GM18870 (cell line): ENCODE results near the gene C4B.
"Not testable (repeated sequence)": the region's sequence is repeated elsewhere in the genome, so short reads cannot be mapped to it uniquely, and the experiment has no call there.

Source experiments
- ATAC-seq: cut with Tn5 transposase; IDR thresholded peaks from one replicate; pipeline ENCODE4 v1.9.1; 2021; ENCODE audit warnings: moderate library complexity; ENCODE audit not compliant: unreplicated experiment

The C4B gene

DNA sequence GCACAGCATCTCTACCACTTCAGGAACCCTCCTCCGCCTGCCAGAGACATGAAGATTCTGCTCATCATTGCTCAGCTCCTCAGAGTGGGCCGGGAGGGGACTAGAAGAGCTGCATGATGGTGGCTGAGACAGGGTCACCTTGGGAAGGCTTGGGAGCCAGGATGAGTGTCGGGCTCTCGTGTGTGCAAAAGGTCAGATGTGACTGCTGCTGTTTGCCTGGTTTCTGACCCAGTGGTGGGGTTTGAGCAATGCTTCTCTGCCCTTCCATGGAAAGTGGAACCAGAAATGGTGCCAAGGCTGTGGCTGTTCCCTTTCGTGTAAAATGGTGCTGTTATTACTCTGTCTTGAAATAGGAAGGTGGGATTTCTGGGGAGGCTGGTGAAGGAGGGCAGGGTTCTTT, 33.6 kb upstream of the C4B start:
- ATAC-seq, result not testable (repeated sequence)

DNA sequence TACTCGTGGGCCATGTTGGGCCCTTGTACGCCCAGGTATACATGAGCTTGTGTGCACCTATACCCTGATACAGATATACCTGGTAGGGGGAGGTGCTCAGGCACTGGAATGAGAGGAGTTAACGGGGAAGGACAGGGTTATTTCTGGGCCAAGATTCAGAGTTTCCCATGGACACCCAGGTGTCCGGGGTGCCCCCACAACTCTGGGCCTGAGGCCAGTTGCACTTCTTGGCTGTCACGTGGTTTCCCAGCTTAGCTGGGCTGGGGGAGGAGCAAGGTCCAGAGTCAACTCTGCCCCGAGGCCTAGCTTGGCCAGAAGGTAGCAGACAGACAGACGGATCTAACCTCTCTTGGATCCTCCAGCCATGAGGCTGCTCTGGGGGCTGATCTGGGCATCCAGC, 32.9 kb upstream of the C4B start, which contains the start of gene C4A:
Gene C4A (plus strand): TSS at position 314 of the 400 bp plus-strand sequence. CDS start 51 bp downstream, at position 365.
- ATAC-seq, result not testable (repeated sequence)

DNA sequence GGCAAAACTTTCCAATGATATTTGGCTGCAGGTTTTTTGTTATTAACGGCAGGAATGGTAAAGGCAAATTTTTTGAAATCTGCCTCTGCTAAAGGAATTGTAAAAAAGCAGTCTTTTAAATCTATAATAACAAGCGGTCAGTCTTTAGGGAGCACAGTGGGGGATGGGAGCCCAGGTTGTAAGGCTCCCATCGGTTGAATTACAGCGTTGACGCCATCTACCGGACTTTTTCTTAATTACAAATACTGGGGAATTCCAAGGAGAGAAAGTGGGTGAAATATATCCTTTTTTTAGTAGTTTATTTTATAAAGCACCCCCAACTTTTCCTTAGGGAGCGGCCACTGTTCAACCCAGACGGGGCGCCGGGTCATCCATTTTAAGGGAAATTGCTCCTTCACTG, 25.2 kb upstream of the C4B start:
- not testable (repeated sequence) for ATAC-seq

DNA sequence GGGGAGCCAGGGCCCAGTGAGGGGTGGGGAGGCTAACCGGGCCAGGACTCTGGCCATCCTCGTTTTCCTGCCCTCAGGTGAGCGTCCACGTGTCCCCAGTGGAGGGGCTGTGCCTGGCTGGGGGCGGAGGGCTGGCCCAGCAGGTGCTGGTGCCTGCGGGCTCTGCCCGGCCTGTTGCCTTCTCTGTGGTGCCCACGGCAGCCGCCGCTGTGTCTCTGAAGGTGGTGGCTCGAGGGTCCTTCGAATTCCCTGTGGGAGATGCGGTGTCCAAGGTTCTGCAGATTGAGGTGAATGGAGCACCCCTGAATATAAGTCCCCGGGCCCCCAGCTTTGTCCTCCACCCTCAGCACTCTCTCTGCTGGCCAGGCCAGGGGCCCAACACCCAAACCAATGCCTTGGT, 20.2 kb upstream of the C4B start:
- ATAC-seq, result not testable (repeated sequence)

DNA sequence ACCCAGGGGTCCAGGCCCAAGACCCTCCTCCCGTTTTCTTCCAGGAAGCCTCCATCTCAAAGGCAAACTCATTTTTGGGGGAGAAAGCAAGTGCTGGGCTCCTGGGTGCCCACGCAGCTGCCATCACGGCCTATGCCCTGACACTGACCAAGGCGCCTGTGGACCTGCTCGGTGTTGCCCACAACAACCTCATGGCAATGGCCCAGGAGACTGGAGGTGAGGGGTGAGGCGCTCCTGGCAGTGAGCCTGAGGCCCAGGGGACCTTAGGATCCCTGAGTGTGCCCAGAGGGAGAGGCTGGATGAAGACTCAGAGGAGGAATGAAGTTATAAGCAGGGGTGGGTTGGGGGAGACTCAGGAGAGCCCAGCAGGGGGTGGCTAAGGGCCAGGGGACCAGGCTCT, 18.2 kb upstream of the C4B start:
- not testable (repeated sequence) for ATAC-seq

DNA sequence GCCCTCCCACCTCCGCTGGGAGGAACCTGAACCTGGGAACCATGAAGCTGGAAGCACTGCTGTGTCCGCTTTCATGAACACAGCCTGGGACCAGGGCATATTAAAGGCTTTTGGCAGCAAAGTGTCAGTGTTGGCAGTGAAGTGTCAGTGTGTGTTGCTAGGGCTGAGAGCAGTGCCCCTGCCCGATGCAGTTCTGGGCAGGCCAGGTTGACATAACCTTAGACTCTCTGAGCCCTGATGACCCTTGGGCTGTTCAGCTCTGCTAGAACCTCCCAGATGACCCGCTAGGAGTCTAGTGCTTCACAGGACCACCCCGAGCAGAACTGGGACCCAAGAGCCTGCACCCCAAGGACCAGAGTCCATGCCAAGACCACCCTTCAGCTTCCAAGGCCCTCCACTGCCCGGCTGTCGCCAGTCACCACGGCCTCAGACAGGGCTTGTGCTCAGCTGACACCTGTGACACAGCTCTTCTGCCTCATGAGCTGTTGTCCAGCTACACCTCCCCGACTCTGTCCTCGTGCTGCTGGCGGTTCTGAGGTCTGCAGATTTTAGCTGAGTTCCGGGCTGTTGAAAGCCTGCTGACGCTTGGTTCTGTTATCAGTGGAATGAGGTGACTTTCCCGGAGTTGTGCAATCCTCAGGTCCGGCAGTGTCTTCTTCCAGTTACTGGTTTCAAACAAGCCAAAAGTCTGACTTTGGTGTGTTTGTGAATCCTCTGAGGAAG, 11.9 kb upstream of the C4B start:
- ATAC-seq, result not testable (repeated sequence)

DNA sequence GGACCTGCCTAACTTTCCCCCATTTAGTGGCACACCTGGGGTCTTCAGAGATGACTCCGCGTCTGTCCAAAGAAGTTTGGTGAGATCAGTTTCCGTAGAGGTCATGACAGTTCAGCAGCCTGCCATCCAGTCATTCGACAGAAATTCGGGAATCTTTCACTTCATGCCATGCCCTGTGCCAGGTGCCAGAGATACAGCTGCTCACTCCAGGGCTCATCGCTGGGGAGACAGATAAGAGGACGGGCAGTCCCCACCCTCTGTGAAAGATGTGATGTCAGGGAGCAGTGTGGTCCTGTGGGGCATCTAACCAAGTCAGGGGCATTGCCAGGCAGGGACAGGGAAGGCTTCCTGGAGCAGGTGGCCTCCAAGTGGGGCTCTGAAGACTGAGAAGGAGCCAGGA, 11.3 kb upstream of the C4B start:
- not testable (repeated sequence) for ATAC-seq

DNA sequence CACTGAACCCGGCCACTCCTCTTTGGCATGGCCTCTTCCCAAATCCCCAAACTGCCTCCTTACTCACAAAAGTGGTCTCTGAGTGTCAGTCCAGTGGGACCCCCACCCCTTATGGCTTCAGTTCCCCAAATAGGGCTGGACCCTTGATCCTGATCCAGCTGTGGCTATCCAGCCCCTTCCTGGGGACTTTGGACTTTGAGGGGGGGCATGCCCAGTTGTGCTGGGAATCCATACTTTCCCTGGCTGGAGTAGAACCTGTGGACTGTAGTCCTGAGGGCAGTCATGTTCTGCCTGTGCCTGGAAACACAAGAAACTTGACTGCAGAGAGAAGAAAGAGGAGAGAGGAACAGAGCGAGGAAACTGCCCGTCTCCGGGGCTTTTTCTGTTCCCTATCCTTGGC, 10.2 kb upstream of the C4B start:
- not testable (repeated sequence) for ATAC-seq

DNA sequence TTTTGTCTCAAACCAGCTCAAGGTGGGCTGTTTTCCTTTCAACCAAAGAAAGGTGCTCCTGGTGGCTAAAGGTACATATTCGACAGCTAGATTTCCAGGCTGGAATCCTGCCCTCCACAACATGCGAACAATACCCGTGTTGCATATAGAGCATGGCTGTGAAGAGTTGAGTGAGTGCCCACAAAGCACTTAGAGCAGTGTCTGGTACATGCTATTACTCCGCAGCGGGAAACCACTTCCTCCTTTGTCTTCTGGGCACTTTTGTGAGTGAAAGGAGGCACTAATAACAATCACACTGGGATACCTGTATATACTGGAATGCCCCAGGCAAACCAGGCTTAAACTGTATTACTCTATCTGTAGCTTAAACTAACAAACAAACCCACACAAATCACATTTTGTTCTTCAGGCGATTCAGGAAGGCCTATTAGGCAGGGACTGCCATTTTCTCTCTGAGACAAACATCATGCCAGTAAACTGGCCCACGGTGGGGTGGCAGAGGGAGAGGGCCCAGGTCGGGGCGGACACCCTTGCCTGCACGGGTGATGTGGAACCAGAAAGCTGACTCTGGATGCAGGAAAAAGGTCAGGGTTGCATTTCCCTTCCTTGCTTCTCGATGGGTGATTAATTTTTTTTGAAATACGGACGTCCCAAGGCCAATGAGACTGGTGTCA, 9.6 kb upstream of the C4B start:
- ATAC-seq, result not testable (repeated sequence)

DNA sequence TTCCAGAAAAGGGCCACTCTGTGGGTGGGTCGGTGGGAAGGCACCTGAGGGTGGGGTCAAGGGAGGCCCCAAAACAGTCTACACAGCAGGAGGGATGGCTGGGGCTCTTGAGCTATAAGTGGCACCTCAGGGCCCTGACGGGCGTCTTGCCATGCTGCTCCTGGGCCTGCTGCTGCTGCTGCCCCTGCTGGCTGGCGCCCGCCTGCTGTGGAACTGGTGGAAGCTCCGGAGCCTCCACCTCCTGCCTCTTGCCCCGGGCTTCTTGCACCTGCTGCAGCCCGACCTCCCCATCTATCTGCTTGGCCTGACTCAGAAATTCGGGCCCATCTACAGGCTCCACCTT, 9.1 kb upstream of the C4B start:
- ATAC-seq, result not testable (repeated sequence)

DNA sequence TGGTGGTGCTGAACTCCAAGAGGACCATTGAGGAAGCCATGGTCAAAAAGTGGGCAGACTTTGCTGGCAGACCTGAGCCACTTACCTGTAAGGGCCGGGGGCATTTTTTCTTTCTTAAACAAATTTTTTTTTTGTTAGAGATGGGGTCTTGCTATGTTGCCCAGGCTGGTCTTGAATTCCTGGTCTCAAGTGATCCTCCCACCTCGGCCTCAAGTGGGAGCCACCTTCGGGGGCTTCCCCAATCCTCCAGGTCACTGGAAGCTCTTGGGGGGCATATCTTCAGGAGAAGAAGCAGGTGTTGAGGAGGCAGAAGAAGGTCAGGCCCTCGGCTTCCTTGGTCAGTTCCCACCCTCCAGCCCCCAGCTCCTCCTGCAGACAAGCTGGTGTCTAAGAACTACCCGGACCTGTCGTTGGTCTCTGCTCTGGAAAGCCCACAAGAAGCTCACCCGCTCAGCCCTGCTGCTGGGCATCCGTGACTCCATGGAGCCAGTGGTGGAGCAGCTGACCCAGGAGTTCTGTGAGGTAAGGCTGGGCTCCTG, 8.5 kb upstream of the C4B start:
- not testable (repeated sequence) for ATAC-seq

DNA sequence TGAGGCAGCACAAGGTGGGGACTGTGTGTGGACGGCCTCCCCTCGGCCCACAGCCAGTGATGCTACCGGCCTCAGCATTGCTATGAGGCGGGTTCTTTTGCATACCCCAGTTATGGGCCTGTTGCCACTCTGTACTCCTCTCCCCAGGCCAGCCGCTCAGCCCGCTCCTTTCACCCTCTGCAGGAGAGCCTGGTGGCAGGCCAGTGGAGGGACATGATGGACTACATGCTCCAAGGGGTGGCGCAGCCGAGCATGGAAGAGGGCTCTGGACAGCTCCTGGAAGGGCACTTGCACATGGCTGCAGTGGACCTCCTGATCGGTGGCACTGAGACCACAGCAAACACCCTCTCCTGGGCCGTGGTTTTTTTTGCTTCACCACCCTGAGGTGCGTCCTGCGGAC, 7.5 kb upstream of the C4B start:
- ATAC-seq, result not testable (repeated sequence)

DNA sequence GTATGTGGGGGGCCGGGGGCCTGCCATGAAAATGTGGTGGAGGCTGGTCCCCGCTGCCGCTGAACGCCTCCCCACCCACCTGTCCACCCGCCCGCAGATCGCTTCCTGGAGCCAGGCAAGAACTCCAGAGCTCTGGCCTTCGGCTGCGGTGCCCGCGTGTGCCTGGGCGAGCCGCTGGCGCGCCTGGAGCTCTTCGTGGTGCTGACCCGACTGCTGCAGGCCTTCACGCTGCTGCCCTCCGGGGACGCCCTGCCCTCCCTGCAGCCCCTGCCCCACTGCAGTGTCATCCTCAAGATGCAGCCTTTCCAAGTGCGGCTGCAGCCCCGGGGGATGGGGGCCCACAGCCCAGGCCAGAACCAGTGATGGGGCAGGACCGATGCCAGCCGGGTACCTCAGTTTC, 6.6 kb upstream of the C4B start:
- ATAC-seq, result not testable (repeated sequence)

DNA sequence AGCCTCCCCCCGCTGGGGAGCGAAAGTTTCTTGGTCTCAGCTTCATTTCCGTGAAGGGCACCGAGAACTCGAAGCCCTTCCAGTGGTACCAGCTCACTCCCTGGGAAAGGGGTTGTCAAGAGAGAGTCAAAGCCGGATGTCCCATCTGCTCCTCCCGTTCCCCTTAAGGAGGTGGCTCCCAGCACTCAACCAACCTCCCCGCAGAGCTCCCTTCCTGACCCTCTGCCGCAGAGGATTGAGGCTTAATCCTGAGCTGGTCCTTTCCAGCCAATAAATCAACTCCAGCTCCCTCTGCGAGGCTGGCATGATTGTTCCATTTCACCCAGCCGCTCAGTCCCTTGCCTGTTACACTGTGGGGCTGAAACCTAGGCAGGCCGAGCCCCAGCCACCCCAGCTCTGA, 6.0 kb upstream of the C4B start:
- not testable (repeated sequence) for ATAC-seq

DNA sequence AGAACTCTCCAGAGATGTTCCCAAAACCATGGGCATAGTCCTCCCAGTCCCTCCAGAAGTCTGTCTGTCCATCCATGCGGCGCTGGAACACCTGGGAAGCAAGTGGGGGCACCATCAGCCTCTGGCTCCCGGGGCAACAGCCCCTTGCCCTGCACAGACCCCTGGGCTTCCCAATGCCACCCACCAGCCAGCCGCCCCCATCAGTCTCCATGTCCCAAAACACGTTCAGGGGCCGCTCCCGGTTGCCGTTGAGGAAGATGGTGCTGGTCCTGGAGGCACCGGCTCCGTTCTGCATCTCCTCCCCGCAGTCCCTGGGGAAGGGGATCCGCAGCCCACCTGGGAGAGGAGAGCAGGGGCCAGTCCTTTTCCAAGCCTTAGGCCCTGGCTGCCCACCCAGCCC, 5.1 kb upstream of the C4B start:
- not testable (repeated sequence) for ATAC-seq

DNA sequence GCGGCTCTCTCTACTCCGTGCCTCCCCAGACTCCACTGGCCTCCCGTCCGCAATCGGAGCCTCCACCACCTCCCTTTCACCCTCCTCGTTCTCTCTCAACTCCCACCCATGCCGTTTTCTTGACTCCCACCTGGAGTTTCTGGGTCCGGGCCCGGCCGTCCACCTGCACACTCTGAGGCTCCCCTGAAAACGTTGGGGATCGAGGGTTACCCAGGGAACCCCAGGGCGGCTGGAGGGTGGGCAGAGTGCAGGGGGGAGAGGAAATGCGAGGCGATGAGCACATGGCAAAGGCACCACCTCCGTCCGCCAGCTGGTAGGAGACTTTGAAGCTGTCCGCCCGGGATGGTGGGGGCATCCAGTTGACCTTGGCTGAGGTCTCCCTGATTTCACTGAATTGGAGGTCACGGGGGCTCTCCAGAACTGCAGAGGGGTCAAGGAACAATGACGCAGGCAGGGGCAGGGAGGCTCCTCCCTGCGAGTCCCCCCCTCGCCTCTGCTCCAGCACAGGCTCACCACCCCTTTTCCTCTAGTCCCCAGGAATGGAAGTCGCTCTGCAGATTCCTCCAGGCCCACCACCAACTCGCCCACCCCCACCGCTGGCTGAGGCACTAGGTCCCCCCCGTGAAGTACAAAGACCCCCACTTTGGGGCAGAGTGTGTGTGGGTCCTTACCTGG, 3.6 kb upstream of the C4B start:
- not testable (repeated sequence) for ATAC-seq

DNA sequence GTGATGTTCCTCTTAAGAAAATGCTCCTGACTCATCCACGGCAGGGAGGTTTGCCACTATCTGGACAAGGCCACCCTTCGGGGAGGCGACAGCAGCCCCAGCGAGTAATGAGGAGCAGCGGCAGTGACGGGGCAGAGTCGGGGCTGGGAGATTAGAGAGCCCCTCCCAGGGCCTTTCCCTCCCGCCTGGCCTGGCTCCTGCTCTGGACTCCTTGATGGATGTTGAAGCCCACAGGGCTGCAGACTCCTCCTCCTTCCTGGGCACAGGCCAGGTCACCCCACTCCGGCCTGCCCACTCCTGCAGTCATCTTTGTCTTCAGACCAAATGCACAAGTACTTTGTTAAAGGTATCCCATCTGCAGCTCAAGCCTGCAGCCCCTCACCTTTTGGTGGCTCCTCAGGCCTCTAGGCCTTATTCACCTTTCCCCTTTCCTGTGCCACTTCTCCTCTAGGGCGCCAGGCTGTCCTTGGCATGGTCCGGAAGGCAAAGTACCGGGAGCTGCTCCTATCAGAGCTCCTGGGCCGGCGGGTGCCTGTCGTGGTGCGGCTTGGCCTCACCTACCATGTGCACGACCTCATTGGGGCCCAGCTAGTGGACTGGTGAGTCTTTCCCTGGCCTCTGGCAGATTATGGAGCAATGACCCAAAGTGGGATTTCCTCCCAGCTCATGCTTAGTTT, 1.5 kb upstream of the C4B start:
- not testable (repeated sequence) for ATAC-seq

DNA sequence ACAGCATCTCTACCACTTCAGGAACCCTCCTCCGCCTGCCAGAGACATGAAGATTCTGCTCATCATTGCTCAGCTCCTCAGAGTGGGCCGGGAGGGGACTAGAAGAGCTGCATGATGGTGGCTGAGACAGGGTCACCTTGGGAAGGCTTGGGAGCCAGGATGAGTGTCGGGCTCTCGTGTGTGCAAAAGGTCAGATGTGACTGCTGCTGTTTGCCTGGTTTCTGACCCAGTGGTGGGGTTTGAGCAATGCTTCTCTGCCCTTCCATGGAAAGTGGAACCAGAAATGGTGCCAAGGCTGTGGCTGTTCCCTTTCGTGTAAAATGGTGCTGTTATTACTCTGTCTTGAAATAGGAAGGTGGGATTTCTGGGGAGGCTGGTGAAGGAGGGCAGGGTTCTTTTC, 857 bp upstream of the C4B start:
- not testable (repeated sequence) for ATAC-seq

DNA sequence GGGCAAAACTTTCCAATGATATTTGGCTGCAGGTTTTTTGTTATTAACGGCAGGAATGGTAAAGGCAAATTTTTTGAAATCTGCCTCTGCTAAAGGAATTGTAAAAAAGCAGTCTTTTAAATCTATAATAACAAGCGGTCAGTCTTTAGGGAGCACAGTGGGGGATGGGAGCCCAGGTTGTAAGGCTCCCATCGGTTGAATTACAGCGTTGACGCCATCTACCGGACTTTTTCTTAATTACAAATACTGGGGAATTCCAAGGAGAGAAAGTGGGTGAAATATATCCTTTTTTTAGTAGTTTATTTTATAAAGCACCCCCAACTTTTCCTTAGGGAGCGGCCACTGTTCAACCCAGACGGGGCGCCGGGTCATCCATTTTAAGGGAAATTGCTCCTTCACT, 7.5 kb downstream of the C4B start:
- not testable (repeated sequence) for ATAC-seq

DNA sequence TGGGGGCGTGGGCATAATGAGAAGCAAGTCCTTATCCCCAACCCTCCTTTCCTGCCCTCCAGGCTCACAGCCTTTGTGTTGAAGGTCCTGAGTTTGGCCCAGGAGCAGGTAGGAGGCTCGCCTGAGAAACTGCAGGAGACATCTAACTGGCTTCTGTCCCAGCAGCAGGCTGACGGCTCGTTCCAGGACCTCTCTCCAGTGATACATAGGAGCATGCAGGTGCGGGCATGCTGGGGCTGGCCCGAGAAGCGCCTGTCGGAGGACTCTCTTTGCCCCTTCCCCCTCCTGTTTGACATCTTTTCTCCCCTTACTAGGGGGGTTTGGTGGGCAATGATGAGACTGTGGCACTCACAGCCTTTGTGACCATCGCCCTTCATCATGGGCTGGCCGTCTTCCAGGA, 14.0 kb downstream of the C4B start:
- ATAC-seq, result not testable (repeated sequence)

DNA sequence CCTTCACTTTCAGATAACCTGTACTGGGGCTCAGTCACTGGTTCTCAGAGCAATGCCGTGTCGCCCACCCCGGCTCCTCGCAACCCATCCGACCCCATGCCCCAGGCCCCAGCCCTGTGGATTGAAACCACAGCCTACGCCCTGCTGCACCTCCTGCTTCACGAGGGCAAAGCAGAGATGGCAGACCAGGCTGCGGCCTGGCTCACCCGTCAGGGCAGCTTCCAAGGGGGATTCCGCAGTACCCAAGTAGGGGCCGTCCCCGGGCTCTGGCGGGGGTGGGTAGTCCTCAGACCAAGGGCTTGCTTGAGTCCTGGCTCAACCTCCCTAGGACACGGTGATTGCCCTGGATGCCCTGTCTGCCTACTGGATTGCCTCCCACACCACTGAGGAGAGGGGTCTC, 15.0 kb downstream of the C4B start:
- ATAC-seq, result not testable (repeated sequence)
